Liver (tissue), 9 donors: ENCODE data around the gene TMEM108. TPM values are rescaled to one million over a fixed set of nuclear protein-coding genes. Genes with fewer than 3 reads are reported as not detected.

Source experiments
- DNase-seq: peaks from one replicate; pipeline ENCODE4 v3.0.0-alpha.2; 2017; ENCODE audit warnings: low spot score
- H3K27ac ChIP-seq, 2 donors: one replicate each; pipeline ENCODE4 v1.7.0; 2013; ENCODE audit warnings: inconsistent platforms in 2 of 2, low read length in 2 of 2, control low read depth in 1 of 2, low read depth in 1 of 2, mild to moderate bottlenecking in 1 of 2
- H3K27me3 ChIP-seq, 4 donors: one replicate each; pipeline versions ENCODE4 v1.6.1 to v1.7.0; 2013; ENCODE audit warnings: low read length in 3 of 4, inconsistent platforms in 1 of 4, mild to moderate bottlenecking in 1 of 4, moderate library complexity in 1 of 4; ENCODE audit not compliant: control insufficient read depth in 4 of 4, insufficient read depth in 4 of 4
- H3K36me3 ChIP-seq, 4 donors: one replicate each; pipeline versions ENCODE4 v1.6.1 to v1.7.0; 2013; ENCODE audit warnings: low read length in 3 of 4, mild to moderate bottlenecking in 3 of 4, low read depth in 1 of 4, moderate library complexity in 1 of 4; ENCODE audit not compliant: control insufficient read depth in 4 of 4, insufficient read depth in 3 of 4
- H3K4me1 ChIP-seq, 4 donors: one replicate each; pipeline versions ENCODE4 v1.6.1 to v1.7.0; 2013; ENCODE audit warnings: low read length in 3 of 4, mild to moderate bottlenecking in 3 of 4, moderate library complexity in 1 of 4; ENCODE audit not compliant: control insufficient read depth in 4 of 4, insufficient read depth in 4 of 4
- H3K4me3 ChIP-seq, 3 donors: one replicate each; pipeline versions ENCODE4 v1.6.1 to v1.7.0; 2013; ENCODE audit warnings: low read length in 3 of 3, control low read depth in 1 of 3, low read depth in 1 of 3, mild to moderate bottlenecking in 1 of 3
- H3K9ac ChIP-seq, 2 donors: one replicate each; pipeline ENCODE4 v1.7.0; 2013; ENCODE audit warnings: low read length in 2 of 2, mild to moderate bottlenecking in 2 of 2, moderate library complexity in 2 of 2, control low read depth in 1 of 2, low read depth in 1 of 2
- H3K9me3 ChIP-seq, 4 donors: one replicate each; pipeline versions ENCODE4 v1.6.1 to v1.7.0; 2013; ENCODE audit warnings: low read length in 3 of 4; ENCODE audit not compliant: control insufficient read depth in 4 of 4
- ATF3 ChIP-seq: IDR thresholded peaks from 2 replicates; pipeline ENCODE4 v1.6.1; 2016; ENCODE audit warnings: antibody characterized with exemption
- CTCF ChIP-seq: fragments of 150-350 bp; IDR thresholded peaks from 2 replicates; pipeline ENCODE4 v1.5.1; 2017; ENCODE audit warnings: improper control_type of control experiment, low read depth, low read length; ENCODE audit not compliant: missing input control
- EGR1 ChIP-seq, 2 donors: IDR thresholded peaks; 2 replicates each; pipeline ENCODE4 v1.6.1; 2016 to 2018; ENCODE audit warnings: antibody characterized with exemption in 2 of 2, low read depth in 2 of 2
- FOXA1 ChIP-seq: IDR thresholded peaks from 2 replicates; pipeline ENCODE4 v1.6.1; 2016; ENCODE audit warnings: antibody characterized with exemption
- FOXA2 ChIP-seq: IDR thresholded peaks from 2 replicates; pipeline ENCODE4 v1.6.1; 2016; ENCODE audit warnings: antibody characterized with exemption
- GABPA ChIP-seq, 2 donors: IDR thresholded peaks in 1 of 2; conservative IDR thresholded peaks in 1 of 2; 2 replicates each; pipeline ENCODE4 v1.6.1; 2016; ENCODE audit warnings: antibody characterized with exemption in 2 of 2, mild to moderate bottlenecking in 1 of 2, moderate library complexity in 1 of 2
- HNF4A ChIP-seq, 2 donors: conservative IDR thresholded peaks; 2 replicates each; pipeline ENCODE4 v1.6.1; 2016; ENCODE audit warnings: antibody characterized with exemption in 2 of 2, mild to moderate bottlenecking in 2 of 2
- HNF4G ChIP-seq: IDR thresholded peaks from 2 replicates; pipeline ENCODE4 v1.6.1; 2016; ENCODE audit warnings: antibody characterized with exemption
- JUND ChIP-seq, 2 donors: IDR thresholded peaks; 2 replicates each; pipeline ENCODE4 v1.6.1; 2016; ENCODE audit warnings: antibody characterized with exemption in 2 of 2
- MAX ChIP-seq: IDR thresholded peaks from 2 replicates; pipeline ENCODE4 v1.6.1; 2016; ENCODE audit warnings: antibody characterized with exemption
- NR2F2 ChIP-seq: IDR thresholded peaks from 2 replicates; pipeline ENCODE4 v1.6.1; 2016; ENCODE audit warnings: antibody characterized with exemption
- RAD21 ChIP-seq, 2 donors: IDR thresholded peaks; 2 replicates each; pipeline ENCODE4 v1.6.1; 2016; ENCODE audit warnings: antibody characterized with exemption in 2 of 2, mild to moderate bottlenecking in 2 of 2
- RXRA ChIP-seq, 2 donors: IDR thresholded peaks; 2 replicates each; pipeline ENCODE4 v1.6.1; 2017 to 2018; ENCODE audit warnings: antibody characterized with exemption in 2 of 2, mild to moderate bottlenecking in 1 of 2
- SP1 ChIP-seq: IDR thresholded peaks from 2 replicates; pipeline ENCODE4 v1.6.1; 2018; ENCODE audit warnings: antibody characterized with exemption, mild to moderate bottlenecking
- TAF1 ChIP-seq: conservative IDR thresholded peaks from 2 replicates; pipeline ENCODE4 v1.6.1; 2016; ENCODE audit warnings: antibody characterized with exemption, mild to moderate bottlenecking
- YY1 ChIP-seq: IDR thresholded peaks from 2 replicates; pipeline ENCODE4 v1.6.1; 2016; ENCODE audit warnings: antibody characterized with exemption, mild to moderate bottlenecking
- ZBTB33 ChIP-seq: IDR thresholded peaks from 2 replicates; pipeline ENCODE4 v1.6.1; 2016; ENCODE audit warnings: antibody characterized with exemption
- WGBS: extraction: QIAGEN DNeasy Blood & Tissue Kit; methylation state at CpG from one replicate; pipeline ENCODE4 v1.1.7; 2013; 5-methylcytosine and 5-hydroxymethylcytosine counted together
- polyA plus RNA-seq, 2 donors: library from polyadenylated mRNA; stranded (reverse) in 1 of 2; unstranded in 1 of 2; fragments of 200-250 nt in 1 of 2; fragments of >200 nt in 1 of 2; fragmentation: Nextera tagmentation in 1 of 2; extraction: Ambion mirVana in 1 of 2; gene quantifications; one replicate each; pipeline versions ENCODE4 v1.2.1 to v1.2.3, GENCODE V29; 2013 to 2015
- total RNA-seq, 2 donors: library from RNA; depleted of rRNA; stranded (reverse); fragments of >200 nt; gene quantifications; one replicate each; pipeline ENCODE4 v1.2.3, GENCODE V29; 2014
- donor health status: healthy.
- donor health status: healthy.
- donor health status: healthy.
- donor health status: healthy.
- donor health status: healthy.

Gene TMEM108
- total and polyA plus RNA-seq, 4 donors = 0.05 to 0.10 TPM; not detected in 2

GRCh38 chr3:133412183-133413132 is 374.3 kb downstream of the TMEM108 start:
- no peak for DNase-seq
- no peak overlapping the region for H3K27ac ChIP-seq

GRCh38 chr3:133413161-133414020 is 375.2 kb downstream of the TMEM108 start:
- Histone ChIP-seq H3K4me1 (peaks cover 0 to 2% (median under 1%) of the 10 kb centered on the region in 4 donors), H3K9me3 (no peaks in the 10 kb centered on the region), H3K9ac (no peak overlapping the region), H3K4me3 (no peak overlapping the region), H3K27me3 (no peaks in the 10 kb centered on the region), H3K27ac (no peak overlapping the region), H3K36me3 (no peaks in the 10 kb centered on the region)
- WGBS = 40% methylated on average over 17 of the region's 17 CpGs
- no peak for DNase-seq
- no peak for TF ChIP-seq TAF1
- TF ChIP-seq RAD21 (IDR thresholded peaks at IDR 0.05) = no peak
- no peak for TF ChIP-seq YY1
- TF ChIP-seq EGR1 (IDR thresholded peaks at IDR 0.05; ENCODE audit: low read depth in 2 of 2) = no peak
- TF ChIP-seq HNF4A (conservative IDR thresholded peaks at IDR 0.05) = no peak
- no peak for TF ChIP-seq FOXA2
- TF ChIP-seq GABPA (IDR thresholded peaks at IDR 0.05 in 1 of 2, conservative IDR thresholded peaks at IDR 0.05 in 1 of 2) = no peak
- no peak for TF ChIP-seq HNF4G
- no peak for TF ChIP-seq MAX
- no peak for TF ChIP-seq FOXA1
- no peak for TF ChIP-seq RXRA (IDR thresholded peaks at IDR 0.05)
- TF ChIP-seq ATF3 = no peak

More at GRCh38 chr3:133412183-133413132, 374.3 kb downstream of the TMEM108 start:
- Histone ChIP-seq H3K9me3 (no peaks in the 10 kb centered on the region), H3K4me3 (no peak overlapping the region), H3K9ac (no peak overlapping the region), H3K27me3 (no peaks in the 10 kb centered on the region), H3K36me3 (no peaks in the 10 kb centered on the region), H3K4me1 (peaks cover 0 to 2% (median under 1%) of the 10 kb centered on the region in 4 donors)
- TF ChIP-seq TAF1 (no peak), YY1 (no peak), MAX (no peak), JUND (IDR thresholded peaks at IDR 0.05) (no peak), NR2F2 (no peak), HNF4A (conservative IDR thresholded peaks at IDR 0.05) (no peak), HNF4G (no peak), RAD21 (IDR thresholded peaks at IDR 0.05) (no peak), RXRA (IDR thresholded peaks at IDR 0.05) (no peak), FOXA2 (no peak), CTCF (no peak), GABPA (IDR thresholded peaks at IDR 0.05 in 1 of 2, conservative IDR thresholded peaks at IDR 0.05 in 1 of 2) (no peak), SP1 (no peak), FOXA1 (no peak), ZBTB33 (no peak)
- WGBS = 76% methylated on average over 26 of the region's 26 CpGs
